CD8-positive, alpha-beta memory T cell (primary cell): ENCODE measurements around the gene SET. TPM values are rescaled to one million over a fixed set of nuclear protein-coding genes. Genes with fewer than 3 reads are reported as not detected.

Source experiments
- CTCF ChIA-PET: fragments of 350-600 bp; sonication (Branson Sonifier 250); formaldehyde crosslinking; loops from one replicate; lab custom pipeline; 2021; ENCODE audit warnings: antibody characterized with exemption; lab: Charles Lee
- POLR2A ChIA-PET: fragments of 350-600 bp; sonication (Branson Sonifier 250); formaldehyde crosslinking; loops from one replicate; lab custom pipeline; 2021; ENCODE audit warnings: antibody characterized with exemption; lab: Charles Lee
- DNase-seq, 5 donors: peaks; one replicate each; pipeline versions ENCODE4 v3.0.0 to v3.0.0-alpha.2; 2020 to 2022; ENCODE audit warnings: mixed read lengths in 1 of 5
- H3K27ac ChIP-seq: one replicate; pipeline ENCODE4 v1.7.0; 2013; ENCODE audit warnings: low read depth, mild to moderate bottlenecking, low read length, moderate library complexity
- H3K27me3 ChIP-seq: 2 replicates; pipeline ENCODE4 v1.7.0; 2013; ENCODE audit warnings: low read length, mild to moderate bottlenecking; ENCODE audit not compliant: insufficient read depth, poor library complexity, severe bottlenecking
- H3K36me3 ChIP-seq: 2 replicates; pipeline ENCODE4 v1.7.0; 2013; ENCODE audit warnings: mild to moderate bottlenecking, low read length, moderate library complexity; ENCODE audit not compliant: insufficient read depth
- H3K4me1 ChIP-seq: 2 replicates; pipeline ENCODE4 v1.7.0; 2013; ENCODE audit warnings: mild to moderate bottlenecking, low read length, moderate library complexity; ENCODE audit not compliant: insufficient read depth
- H3K4me3 ChIP-seq: 2 replicates; pipeline ENCODE4 v1.7.0; 2013; ENCODE audit warnings: mild to moderate bottlenecking, low read length
- H3K9me3 ChIP-seq: 2 replicates; pipeline ENCODE4 v1.7.0; 2013; ENCODE audit warnings: mild to moderate bottlenecking, low read length
- H3K27ac Mint-ChIP-seq, 8 donors: one replicate each; pipeline ENCODE4 v1.8.0; 2020 to 2021; ENCODE audit warnings: mixed read lengths in 8 of 8, mild to moderate bottlenecking in 6 of 8, inconsistent platforms in 3 of 8, moderate library complexity in 3 of 8
- H3K27me3 Mint-ChIP-seq, 2 donors: one replicate each; pipeline ENCODE4 v1.8.0; 2020 to 2021; ENCODE audit warnings: mixed read lengths in 2 of 2, mild to moderate bottlenecking in 1 of 2, moderate library complexity in 1 of 2
- H3K36me3 Mint-ChIP-seq, 3 donors: one replicate each; pipeline ENCODE4 v1.8.0; 2020 to 2021; ENCODE audit warnings: mixed read lengths in 3 of 3, inconsistent platforms in 1 of 3, mild to moderate bottlenecking in 1 of 3
- H3K4me1 Mint-ChIP-seq, 3 donors: one replicate each; pipeline ENCODE4 v1.8.0; 2020 to 2021; ENCODE audit warnings: mixed read lengths in 3 of 3, inconsistent platforms in 1 of 3, mild to moderate bottlenecking in 1 of 3
- H3K4me3 Mint-ChIP-seq, 7 donors: one replicate each; pipeline ENCODE4 v1.8.0; 2020 to 2021; ENCODE audit warnings: mixed read lengths in 7 of 7, mild to moderate bottlenecking in 6 of 7, moderate library complexity in 4 of 7, inconsistent platforms in 2 of 7
- H3K9me3 Mint-ChIP-seq, 5 donors: one replicate each; pipeline ENCODE4 v1.8.0; 2020 to 2022; ENCODE audit warnings: mixed read lengths in 5 of 5, mild to moderate bottlenecking in 3 of 5, moderate library complexity in 2 of 5, inconsistent platforms in 1 of 5
- polyA plus RNA-seq: library from polyadenylated mRNA; unstranded; fragments of 300-500 nt; fragmentation: Illumina TruSeq; gene quantifications from one replicate; pipeline ENCODE4 v1.2.3, GENCODE V29; 2021
- total RNA-seq, 2 experiments: library from RNA; stranded (reverse); gene quantifications; one replicate each; pipeline ENCODE4 v1.2.3, GENCODE V29; 2021

SET gene
- total and polyA plus RNA-seq, 3 experiments from 2014 or later, result 229 to 1,027 (median 939) TPM

DNA sequence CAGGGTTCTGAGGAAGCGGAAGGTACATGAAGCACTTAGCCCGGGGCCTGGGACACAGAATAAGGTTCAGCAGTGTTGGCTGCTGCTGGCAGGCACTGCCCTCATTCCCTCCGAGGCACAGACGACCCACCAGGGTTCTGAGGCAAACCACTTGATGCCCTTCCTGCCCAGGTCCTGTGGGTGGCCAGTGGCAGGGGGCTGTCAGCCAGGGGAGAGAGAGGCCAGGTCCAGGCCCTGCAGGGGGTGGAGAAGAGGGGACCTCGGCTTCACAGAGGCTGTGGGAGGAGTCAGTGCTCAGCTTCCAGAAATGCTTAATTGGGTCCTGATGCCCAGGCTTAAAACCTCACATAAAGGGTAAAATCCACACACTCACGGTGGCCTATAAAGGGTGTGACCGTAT, 39.3 kb downstream of the SET start:
- no peaks in the 10 kb centered on the region for H3K9me3 Mint-ChIP-seq
- Histone ChIP-seq H3K9me3 (no peaks in the 10 kb centered on the region), H3K4me1 (peaks cover 18% of the 10 kb centered on the region), H3K27me3 (no peaks in the 10 kb centered on the region), H3K4me3 (no peak overlapping the region), H3K36me3 (peaks cover 4% of the 10 kb centered on the region), H3K27ac (no peak overlapping the region)
- no peak for DNase-seq
- CTCF ChIA-PET, result interaction anchor here (1.9 kb wide), 1 partner anchor 90 kb away, joined by 5 read pairs; the partner anchor contains the start of gene ENDOG
- POLR2A ChIA-PET, result no interaction called here
- no peak overlapping the region for H3K4me3 Mint-ChIP-seq
- H3K27me3 Mint-ChIP-seq, result peaks cover 0 to 2% of the 10 kb centered on the region in 2 donors
- H3K27ac Mint-ChIP-seq, result no peak overlapping the region
- H3K36me3 Mint-ChIP-seq, result peaks cover 0 to 24% (median 2%) of the 10 kb centered on the region in 3 donors
- H3K4me1 Mint-ChIP-seq, result peaks cover 25 to 36% (median 30%) of the 10 kb centered on the region in 3 donors

DNA sequence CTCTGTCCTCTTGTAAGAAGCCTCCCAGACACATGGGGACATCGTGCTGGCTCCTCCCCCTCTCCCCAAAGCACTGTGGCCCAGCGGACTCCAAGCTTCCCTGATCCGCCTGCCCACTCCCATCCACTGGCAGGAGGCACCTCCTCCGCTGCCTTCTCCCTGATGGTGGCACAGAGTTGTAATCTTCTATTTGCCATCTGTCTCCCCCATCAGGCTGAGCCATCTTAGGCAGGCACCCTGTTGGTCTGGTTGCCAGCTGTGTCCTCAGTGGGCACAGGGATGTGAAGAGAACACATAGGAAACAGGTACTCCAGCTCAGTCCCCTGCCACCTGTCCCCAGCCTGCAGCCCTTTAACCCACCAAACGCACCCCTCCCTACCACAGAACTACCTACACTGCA, 40.3 kb downstream of the SET start:
- peak overlapping the region in 3 of 8 donors; percentile 38 to 90 (median 64) for H3K27ac Mint-ChIP-seq
- CTCF ChIA-PET, result no interaction called here

DNA sequence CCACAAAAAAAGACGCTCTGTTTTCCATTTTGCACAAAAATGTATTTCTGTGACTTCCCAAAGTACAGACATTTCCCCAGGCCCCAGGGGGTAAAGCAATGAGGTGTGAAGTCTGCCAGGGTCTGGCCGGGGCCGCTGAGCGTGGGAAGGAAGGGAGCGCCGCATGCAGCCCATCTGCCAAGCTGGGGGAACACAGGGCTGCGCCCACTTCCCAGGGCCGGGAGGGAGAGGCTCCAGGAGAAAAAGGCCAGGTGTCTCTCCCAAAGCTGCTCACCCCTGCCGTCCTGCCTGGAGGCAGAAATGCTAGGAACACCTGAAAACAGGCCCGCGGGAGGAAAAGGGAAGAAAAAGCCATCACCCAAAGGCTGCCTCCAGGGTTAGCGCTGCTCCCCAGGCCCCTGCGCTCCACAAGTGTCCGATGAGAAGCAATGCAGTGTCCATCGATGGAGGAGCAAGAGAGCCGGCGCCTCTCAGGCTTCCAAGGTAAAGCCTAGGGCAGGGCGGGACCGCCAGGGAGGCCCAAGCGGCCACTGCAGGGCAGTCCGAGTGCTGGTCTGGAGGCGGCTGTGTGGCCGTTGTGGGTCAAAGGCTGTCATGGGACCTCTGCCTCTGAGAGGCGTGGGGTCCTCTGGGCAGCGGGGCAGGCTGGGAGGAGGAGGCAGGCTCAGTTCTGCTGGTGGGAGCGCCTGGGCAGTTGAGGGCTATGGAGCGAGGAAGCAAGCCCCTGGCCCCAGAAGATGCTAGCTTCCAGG, 40.9 kb downstream of the SET start:
- DNase-seq, result no peak
- peaks cover 12% of the 10 kb centered on the region for H3K36me3 ChIP-seq
- peaks cover 0 to 31% (median 3%) of the 10 kb centered on the region in 3 donors for H3K36me3 Mint-ChIP-seq
- no peaks in the 10 kb centered on the region for H3K27me3 Mint-ChIP-seq
- H3K27ac Mint-ChIP-seq, result peak overlapping the region in 2 of 8 donors; percentile 64 to 90
- no peaks in the 10 kb centered on the region for H3K9me3 Mint-ChIP-seq
- no peaks in the 10 kb centered on the region for H3K27me3 ChIP-seq
- CTCF ChIA-PET, result no interaction called here
- H3K4me1 ChIP-seq, result peaks cover 8% of the 10 kb centered on the region
- no peaks in the 10 kb centered on the region for H3K9me3 ChIP-seq
- H3K4me1 Mint-ChIP-seq, result peaks cover 12 to 25% (median 17%) of the 10 kb centered on the region in 3 donors
- no peak overlapping the region for H3K27ac ChIP-seq
- no peak overlapping the region for H3K4me3 Mint-ChIP-seq
- H3K4me3 ChIP-seq, result no peak overlapping the region
- POLR2A ChIA-PET, result no interaction called here

More for the DNA sequence above, 40.3 kb downstream of the SET start:
- H3K27me3 ChIP-seq, result no peaks in the 10 kb centered on the region
- peaks cover 14% of the 10 kb centered on the region for H3K4me1 ChIP-seq
- H3K9me3 Mint-ChIP-seq, result no peaks in the 10 kb centered on the region
- H3K36me3 Mint-ChIP-seq, result peaks cover 0 to 26% (median 2%) of the 10 kb centered on the region in 3 donors
- POLR2A ChIA-PET, result no interaction called here
- no peak overlapping the region for H3K27ac ChIP-seq
- no peak overlapping the region for H3K4me3 Mint-ChIP-seq
- H3K9me3 ChIP-seq, result no peaks in the 10 kb centered on the region
- DNase-seq, result no peak
- H3K36me3 ChIP-seq, result peaks cover 6% of the 10 kb centered on the region
- H3K4me1 Mint-ChIP-seq, result peaks cover 18 to 31% (median 23%) of the 10 kb centered on the region in 3 donors
- no peak overlapping the region for H3K4me3 ChIP-seq
- H3K27me3 Mint-ChIP-seq, result no peaks in the 10 kb centered on the region

DNA sequence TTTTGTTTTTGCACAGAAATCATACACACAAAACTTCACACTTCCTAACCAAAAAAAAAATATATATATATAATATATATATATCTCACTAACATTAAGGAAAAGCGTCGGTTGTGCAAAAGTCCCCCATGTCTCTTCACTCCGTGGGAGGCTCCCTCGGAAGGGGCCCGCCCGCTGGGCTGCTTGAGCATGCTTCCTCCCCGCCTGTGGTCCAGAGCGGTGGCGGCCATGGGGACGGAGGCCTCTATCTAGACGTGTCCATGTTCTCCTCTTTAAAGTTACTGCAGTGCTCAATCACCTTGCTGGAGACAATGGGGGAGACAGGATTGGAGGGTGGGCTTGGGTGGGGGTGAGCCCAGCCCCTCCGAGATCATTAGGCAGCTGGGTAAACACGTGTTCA, 42.1 kb downstream of the SET start:
- Histone ChIP-seq H3K27me3 (no peaks in the 10 kb centered on the region), H3K9me3 (no peaks in the 10 kb centered on the region), H3K4me3 (no peak overlapping the region), H3K27ac (no peak overlapping the region), H3K36me3 (peaks cover 17% of the 10 kb centered on the region), H3K4me1 (no peaks in the 10 kb centered on the region)
- DNase-seq, result no peak
- Mint-ChIP-seq H3K27ac (no peak overlapping the region), H3K27me3 (no peaks in the 10 kb centered on the region), H3K9me3 (no peaks in the 10 kb centered on the region), H3K4me1 (peaks cover 7 to 14% (median 9%) of the 10 kb centered on the region in 3 donors), H3K36me3 (peaks cover 0 to 37% (median 7%) of the 10 kb centered on the region in 3 donors), H3K4me3 (no peak overlapping the region)
- ChIA-PET POLR2A (no interaction called here), CTCF (no interaction called here)

DNA sequence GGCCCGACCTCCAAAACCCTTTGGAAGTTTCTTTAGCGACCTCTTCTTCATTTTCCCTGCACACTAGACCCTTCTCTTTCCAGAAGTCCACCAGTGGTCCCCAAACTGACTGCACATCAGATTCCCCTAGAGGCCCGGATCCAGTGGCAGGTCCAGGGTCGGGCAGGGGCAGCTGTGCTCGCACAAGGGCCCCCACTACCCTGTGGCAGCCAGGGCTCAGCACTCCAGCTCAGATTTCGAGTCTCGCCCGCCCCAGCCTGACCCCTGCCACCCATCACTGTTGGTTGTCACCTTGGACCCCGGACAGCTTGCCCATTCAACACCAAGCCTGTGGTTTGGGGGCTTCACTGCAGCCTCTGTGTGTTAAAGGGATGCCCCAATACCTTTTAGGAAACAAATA, 42.7 kb downstream of the SET start:
- no peak overlapping the region for H3K27ac ChIP-seq
- H3K4me1 ChIP-seq, result no peaks in the 10 kb centered on the region
- ChIA-PET CTCF (no interaction called here), POLR2A (no interaction called here)
- Mint-ChIP-seq H3K4me3 (no peak overlapping the region), H3K4me1 (peaks cover 7 to 13% (median 7%) of the 10 kb centered on the region in 3 donors), H3K27me3 (no peaks in the 10 kb centered on the region), H3K27ac (no peak overlapping the region), H3K9me3 (no peaks in the 10 kb centered on the region), H3K36me3 (peaks cover 0 to 37% (median 7%) of the 10 kb centered on the region in 3 donors)
- no peak for DNase-seq
- peaks cover 17% of the 10 kb centered on the region for H3K36me3 ChIP-seq
- no peaks in the 10 kb centered on the region for H3K9me3 ChIP-seq
- no peaks in the 10 kb centered on the region for H3K27me3 ChIP-seq
- no peak overlapping the region for H3K4me3 ChIP-seq

DNA sequence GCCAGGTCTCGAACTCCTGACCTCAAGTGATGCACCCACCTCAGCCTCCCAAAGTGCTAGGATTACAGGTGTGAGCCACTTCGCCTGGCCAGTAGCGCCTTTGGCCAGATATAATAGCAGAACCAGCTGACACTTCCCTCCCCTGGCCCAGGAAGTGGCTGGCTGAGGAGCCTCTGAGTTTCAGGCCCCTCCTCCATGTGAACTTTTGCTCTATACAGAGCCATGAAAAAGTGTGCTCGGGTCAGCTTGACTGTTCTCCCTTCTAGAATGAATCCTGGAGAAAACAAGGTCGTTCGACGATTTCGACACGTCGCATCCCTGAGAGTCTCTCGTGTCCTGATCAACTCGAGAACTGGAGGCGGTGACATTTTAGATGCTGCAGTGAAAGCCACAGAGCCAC, 43.6 kb downstream of the SET start:
- POLR2A ChIA-PET, result no interaction called here
- Mint-ChIP-seq H3K27ac (no peak overlapping the region), H3K36me3 (peaks cover 0 to 42% (median 8%) of the 10 kb centered on the region in 3 donors), H3K27me3 (no peaks in the 10 kb centered on the region), H3K9me3 (no peaks in the 10 kb centered on the region), H3K4me3 (no peak overlapping the region), H3K4me1 (peaks cover 1 to 4% (median 1%) of the 10 kb centered on the region in 3 donors)
- CTCF ChIA-PET, result no interaction called here
- no peaks in the 10 kb centered on the region for H3K9me3 ChIP-seq
- no peaks in the 10 kb centered on the region for H3K4me1 ChIP-seq
- H3K36me3 ChIP-seq, result peaks cover 22% of the 10 kb centered on the region
- no peak overlapping the region for H3K27ac ChIP-seq
- H3K4me3 ChIP-seq, result no peak overlapping the region
- H3K27me3 ChIP-seq, result no peaks in the 10 kb centered on the region
- DNase-seq, result no peak

DNA sequence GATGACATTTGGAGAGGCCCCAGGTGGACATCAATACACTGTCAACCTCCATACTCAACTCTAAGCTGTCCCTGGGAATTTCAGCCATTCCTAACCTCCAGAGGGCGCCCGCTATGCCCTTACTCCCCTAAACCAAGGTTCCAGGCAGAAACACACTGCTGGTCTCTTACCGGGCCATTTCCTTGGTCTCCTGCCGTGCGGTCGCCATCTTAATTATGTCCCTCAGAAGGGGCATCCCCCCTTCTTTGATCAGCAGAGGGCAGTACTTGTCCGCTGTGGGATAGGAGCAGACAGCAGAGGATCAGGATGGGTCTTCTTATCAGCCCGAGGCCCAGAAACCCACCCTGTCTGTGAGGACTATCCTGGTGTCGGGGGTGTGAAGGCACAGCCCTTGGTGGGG, 44.2 kb downstream of the SET start:
- Mint-ChIP-seq H3K9me3 (no peaks in the 10 kb centered on the region), H3K4me3 (no peak overlapping the region), H3K27ac (peak overlapping the region in 2 of 8 donors; percentile 26 to 70), H3K36me3 (peaks cover 0 to 44% (median 7%) of the 10 kb centered on the region in 3 donors), H3K27me3 (no peaks in the 10 kb centered on the region), H3K4me1 (no peaks in the 10 kb centered on the region)
- Histone ChIP-seq H3K4me3 (no peak overlapping the region), H3K4me1 (no peaks in the 10 kb centered on the region), H3K36me3 (peaks cover 22% of the 10 kb centered on the region), H3K27ac (no peak overlapping the region), H3K9me3 (no peaks in the 10 kb centered on the region), H3K27me3 (no peaks in the 10 kb centered on the region)
- DNase-seq, result no peak
- ChIA-PET CTCF (no interaction called here), POLR2A (interaction anchor here (0.6 kb wide), 1 partner anchor 78 kb away, joined by 3 read pairs; no protein-coding TSS in a partner anchor)

DNA sequence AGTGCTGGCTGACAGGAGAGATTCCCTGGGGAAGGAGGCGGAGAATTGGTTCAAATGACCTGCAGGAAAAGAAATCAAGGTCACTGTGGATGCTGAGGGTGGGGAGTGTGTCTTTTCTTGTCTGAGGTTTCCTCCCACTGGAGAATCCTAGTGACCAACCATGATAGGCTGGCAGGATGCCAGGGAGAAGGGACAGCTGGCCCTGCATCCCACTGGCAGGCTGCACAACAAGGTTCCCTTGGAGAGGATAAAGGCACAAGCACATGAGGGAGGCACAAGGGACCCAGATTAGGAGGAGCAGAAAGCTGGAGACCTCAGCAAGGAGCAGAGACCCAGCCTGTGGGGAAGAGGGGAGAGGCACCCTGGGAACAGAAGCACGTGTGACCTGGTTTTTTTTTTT, 46.4 kb downstream of the SET start:
- H3K27ac ChIP-seq, result no peak overlapping the region
- no peaks in the 10 kb centered on the region for H3K27me3 Mint-ChIP-seq
- ChIA-PET CTCF (interaction anchor here (1.6 kb wide), 1 partner anchor 11 kb away, joined by 5 read pairs; the partner anchor contains the start of gene ZDHHC12), POLR2A (interaction anchor here (1.3 kb wide), 1 partner anchor 11 kb away, joined by 9 read pairs; the partner anchor contains the start of gene ZDHHC12)
- no peaks in the 10 kb centered on the region for H3K27me3 ChIP-seq
- no peaks in the 10 kb centered on the region for H3K4me1 ChIP-seq
- peak overlapping the region in 4 of 8 donors; percentile 60 to 91 (median 70) for H3K27ac Mint-ChIP-seq
- H3K4me1 Mint-ChIP-seq, result no peaks in the 10 kb centered on the region
- no peak for DNase-seq
- H3K36me3 Mint-ChIP-seq, result peaks cover 0 to 56% (median 13%) of the 10 kb centered on the region in 3 donors
- H3K4me3 ChIP-seq, result no peak overlapping the region
- no peaks in the 10 kb centered on the region for H3K9me3 Mint-ChIP-seq
- H3K9me3 ChIP-seq, result no peaks in the 10 kb centered on the region
- H3K4me3 Mint-ChIP-seq, result no peak overlapping the region
- peaks cover 27% of the 10 kb centered on the region for H3K36me3 ChIP-seq
